ENCODE data around the gene MTRF1L.
"Not testable (repeated sequence)": the region's sequence is repeated elsewhere in the genome, so short reads cannot be mapped to it uniquely, and the experiment has no call there.

Gene MTRF1L

DNA sequence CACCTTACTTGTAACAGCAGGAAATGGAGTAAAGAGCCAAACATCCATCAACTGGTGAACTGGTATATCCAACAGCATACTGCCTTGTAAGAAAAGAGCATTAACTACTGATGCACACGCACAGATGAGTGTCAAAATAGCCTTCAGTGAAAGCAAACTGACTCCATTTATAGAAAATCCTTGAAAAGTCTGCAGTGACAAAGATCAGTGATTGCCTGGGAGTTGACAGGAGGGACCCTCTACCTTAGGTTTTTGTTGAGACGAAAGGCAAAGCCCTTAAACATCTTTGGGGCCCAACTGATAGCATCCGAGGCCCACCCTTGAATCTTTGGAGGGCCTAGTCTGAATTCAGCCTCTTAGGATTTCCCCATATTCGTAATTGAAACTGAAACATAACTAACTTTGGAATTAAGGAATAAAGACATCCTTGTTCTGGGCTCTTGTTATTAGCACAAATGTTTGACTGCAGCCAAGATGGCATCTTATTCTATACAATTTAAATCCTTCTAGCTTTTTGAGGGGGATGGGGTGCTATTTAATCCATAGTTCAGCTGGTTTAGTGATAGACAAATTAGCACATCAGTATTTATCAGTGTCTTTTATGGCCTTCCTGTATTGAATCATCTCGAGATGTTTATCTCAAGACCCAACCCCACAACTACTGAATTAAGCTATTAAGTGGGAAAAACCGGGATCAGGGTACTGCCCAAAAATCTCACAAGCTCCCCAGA, 32.7 kb downstream of the MTRF1L start:
- no peak for DNase-seq (ENCODE audit: low read depth in 3 of 3)

DNA sequence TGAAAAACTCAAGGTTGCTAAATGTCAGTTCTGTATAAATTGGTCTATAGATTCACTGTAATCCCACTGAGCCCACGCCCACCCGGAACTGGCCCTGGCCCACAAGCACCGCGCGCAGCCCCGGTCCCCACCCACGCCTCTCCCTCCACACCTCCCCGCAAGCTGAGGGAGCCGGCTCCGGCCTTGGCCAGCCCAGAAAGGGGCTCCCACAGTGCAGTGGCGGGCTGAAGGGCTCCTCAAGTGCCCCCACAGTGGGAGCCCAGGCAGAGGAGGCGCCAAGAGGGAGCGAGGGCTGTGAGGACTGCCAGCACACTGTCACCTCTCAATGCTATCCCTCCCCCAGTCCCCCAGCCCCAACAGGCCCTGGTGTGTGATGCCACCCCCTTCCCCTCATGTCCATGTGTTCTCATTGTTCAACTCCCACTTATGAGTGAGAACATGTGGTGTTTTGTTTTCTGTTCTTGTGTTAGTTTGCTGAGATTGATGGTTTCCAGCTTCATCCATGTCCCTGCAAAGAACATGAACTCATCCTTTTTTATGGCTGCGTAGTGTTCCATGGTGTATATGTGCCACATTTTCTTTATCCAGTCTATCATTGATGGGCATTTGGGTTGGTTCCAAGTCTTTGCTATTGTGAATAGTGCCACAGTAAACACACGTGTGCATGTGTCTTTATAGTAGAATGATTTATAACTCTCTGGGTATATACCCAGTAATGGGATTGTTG, 36.2 kb downstream of the MTRF1L start:
- not testable (repeated sequence) for DNase-seq (ENCODE audit: low read depth in 3 of 3)

DNA sequence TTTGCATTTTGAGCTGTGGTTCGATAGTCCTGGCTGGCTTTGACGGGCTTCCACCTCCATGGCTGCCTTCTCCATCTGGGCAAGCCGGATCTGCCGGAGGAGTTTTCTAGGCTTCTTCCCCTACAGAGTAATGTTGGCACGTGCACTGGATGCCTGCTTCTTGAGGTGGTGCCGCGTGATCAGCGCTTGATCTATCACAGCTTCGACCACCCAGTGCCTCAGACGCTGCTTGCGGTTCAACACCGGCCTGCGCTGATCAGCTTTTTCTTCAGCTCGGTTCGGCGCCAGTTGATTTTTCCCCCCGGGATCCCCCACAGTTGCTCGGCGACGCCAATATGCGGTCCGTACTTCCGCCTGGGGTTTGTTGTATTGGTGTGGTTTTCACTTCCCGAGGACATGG, 43.2 kb downstream of the MTRF1L start:
- no peak for DNase-seq (ENCODE audit: low read depth in 3 of 3)

DNA sequence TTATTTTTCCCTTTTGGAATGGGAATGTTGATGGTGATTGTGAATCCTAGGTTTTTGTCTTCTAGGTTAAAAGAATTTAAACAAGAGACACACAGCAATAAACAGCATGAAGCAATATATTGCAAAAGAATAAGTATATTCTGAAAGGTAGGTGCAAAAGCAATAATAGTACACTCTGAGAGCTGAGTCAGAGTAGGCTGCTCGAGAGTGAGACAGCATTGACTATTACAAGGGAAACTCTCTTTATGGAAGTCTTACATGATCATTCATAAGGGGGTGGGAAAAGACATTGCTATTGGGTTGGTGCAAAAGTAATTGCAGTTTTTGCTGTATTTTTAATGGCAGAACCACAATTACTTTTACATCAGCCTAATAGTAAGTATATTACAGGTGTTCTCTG, 44.7 kb downstream of the MTRF1L start:
- DNase-seq (ENCODE audit: low read depth in 3 of 3) = no peak

GRCh38 chr6:152954443-152954842, 48.1 kb downstream of the MTRF1L start:
- no peak for DNase-seq (ENCODE audit: low read depth in 3 of 3)

- DNase-seq (ENCODE audit: low read depth in 3 of 3) = no peak
Observed at GRCh38 chr6:152952866-152953509, 49.5 kb downstream of the MTRF1L start.

GRCh38 chr6:152952045-152952444, 50.5 kb downstream of the MTRF1L start:
- no peak for DNase-seq (ENCODE audit: low read depth in 3 of 3)

DNA sequence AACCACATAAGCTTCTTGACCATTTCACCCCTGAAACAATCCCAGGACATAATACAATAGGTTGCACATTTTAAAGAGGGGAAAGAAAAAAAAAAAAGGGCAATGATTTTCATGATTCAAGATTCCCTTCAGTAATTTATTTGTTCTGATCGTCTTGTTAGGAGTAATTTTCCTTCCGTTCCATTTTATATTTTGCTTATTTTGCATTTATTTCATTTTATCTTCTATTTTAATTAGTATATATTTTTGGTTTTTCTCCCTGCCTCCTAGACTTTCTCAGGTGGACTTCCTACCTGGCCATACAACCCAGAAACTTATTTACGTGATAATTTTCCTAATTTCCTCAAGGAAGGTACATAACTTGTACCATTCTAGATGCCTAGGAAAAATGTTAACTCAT, 52.3 kb downstream of the MTRF1L start:
- DNase-seq (ENCODE audit: low read depth in 3 of 3) = no peak

- no peak for DNase-seq (ENCODE audit: low read depth in 3 of 3)
Observed at GRCh38 chr6:152948150-152948768, 54.2 kb downstream of the MTRF1L start.

DNA sequence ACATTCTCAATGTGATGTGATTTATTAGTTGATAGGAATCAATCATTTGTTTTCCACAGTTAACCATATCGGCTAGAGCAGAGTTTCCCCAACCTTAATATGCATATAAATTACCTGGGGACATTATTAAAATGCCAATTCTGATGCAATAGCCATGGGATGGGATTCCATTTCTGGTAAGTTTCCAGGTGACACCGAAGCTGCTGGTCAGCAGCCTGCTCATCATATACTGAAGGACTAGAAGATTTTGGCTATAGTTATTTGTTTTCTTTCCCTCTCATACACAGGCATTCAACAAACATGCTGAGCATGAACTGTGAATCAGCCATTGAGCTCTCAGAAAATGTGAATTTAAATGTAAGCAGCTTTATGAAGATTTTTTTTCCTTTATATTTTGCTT, 55.5 kb downstream of the MTRF1L start:
- DNase-seq (ENCODE audit: low read depth in 3 of 3) = no peak

- DNase-seq (ENCODE audit: low read depth in 3 of 3) = no peak
Observed at GRCh38 chr6:152946484-152946883, 56.0 kb downstream of the MTRF1L start.

DNA sequence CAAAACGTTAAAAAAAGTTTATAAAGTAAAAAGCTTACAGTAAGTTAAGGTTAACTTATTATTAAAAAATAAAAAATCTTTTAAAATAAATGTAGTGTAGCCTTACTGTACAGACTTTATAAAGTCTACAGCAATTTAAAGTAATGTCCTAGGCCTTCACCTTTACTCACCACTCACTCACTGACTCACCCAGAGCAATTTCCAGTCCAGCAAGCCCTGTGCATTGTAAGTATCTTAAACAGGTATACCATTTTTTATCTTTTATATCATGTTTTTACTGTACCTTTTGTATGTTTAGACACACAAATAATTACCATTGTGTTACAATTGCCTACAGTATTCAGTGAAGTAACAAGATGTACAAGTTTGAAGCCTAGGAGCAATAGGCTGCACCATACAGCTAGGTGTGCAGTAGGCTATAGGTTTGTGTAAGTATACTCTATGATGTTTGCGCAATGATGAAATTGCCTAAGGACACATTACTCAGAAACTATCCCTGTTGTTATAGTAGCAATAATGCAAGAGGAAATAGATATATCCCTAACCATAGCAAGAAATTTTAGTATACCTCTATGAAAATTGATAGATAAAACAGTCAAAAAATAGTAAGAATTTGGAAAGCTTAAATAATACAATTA, 59.1 kb downstream of the MTRF1L start:
- DNase-seq (ENCODE audit: low read depth in 3 of 3) = no peak

DNA sequence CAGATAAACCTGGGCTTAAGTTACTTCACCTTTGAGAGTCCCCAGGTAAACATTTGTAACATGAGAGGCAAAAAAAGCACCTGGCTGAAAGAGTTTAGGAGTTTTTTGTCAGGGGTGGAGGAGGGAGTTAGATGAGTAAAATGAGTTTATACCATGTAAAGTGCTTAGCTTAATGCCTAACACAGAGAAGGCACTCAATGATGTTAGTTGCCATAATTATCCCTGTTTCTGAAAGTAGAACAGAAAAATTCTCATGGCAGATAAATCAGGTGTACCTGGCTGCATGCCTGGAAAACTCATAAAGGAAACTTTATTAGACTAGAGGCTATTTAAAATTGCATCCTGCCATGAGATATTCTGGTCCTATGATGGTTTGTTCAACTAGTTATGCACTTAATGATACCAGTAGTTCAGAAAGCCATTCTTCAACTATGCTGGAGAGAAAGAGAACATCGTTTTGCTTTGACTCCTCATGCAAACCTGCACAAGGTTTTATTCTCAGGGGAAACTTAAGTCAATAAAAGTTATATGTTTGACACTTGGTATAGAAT, 60.1 kb downstream of the MTRF1L start:
- no peak for DNase-seq (ENCODE audit: low read depth in 3 of 3)

DNA sequence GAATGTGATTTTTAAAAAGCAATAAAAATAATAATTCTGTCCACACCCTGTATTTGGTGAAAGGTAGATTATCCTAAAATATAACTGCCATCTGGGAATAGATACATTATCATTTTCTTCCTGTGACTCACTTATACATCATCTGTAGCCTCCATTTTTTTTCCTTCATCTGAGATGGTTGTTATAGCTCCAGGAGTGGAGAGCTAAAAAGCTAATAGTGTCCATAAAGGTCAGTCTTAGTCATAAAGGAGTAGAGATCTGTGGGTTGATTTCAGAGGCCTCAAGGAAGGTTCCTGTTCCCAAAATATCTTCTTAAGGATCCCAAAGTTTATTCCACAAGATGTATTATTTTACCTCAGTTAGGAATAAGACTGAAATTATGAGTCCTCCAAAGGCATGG, 60.8 kb downstream of the MTRF1L start:
- DNase-seq (ENCODE audit: low read depth in 3 of 3) = no peak
